OCI-M1 (cell line): ENCODE data around the gene DBN1.

Source experiments
- DNase-seq: peaks from one replicate; lab custom pipeline; 2025; lab: John Stamatoyannopoulos, UW

DBN1 gene

GRCh38 chr5:177472460-177473442, 683 bp downstream of the DBN1 start:
- peak; percentile 47 for DNase-seq

GRCh38 chr5:177471610-177472356, 1.7 kb downstream of the DBN1 start:
- no peak for DNase-seq

DNA sequence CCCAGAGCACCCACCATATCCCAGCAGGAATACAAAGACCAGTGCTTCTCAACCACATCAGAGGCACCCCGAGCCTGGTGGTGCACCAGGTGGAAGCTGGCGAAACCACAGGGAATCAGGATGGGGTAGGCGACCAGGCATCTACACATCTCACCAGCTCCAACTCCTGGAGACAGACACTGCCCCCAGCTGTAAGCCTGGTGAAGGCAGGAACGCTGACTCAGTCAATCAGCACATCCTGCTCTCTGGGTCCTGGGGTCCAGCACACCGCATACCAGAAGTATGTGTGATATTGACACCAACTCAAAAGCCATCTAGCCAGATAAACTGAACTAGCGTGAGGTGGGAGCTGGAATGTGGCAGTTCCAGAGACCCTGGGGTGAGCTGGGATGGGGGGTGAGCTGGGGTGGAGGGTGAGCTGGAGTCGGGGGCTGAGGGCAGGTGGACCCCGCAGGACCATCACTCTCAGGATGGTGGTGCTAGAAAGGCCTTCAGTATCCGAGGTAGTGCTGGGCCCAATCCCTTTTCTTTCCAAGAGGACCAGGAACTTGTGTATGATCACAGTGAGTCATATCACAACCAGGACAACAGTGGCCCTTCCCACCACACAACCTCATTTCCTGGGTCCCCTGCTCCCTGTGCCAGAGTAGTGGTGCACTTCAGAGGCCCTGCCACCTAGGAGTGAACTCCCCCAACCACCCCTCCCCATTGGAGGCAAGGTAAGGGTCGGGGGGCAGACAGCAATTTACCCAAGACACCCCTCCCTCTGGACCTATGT, 2.5 kb downstream of the DBN1 start:
- DNase-seq, result no peak

DNA sequence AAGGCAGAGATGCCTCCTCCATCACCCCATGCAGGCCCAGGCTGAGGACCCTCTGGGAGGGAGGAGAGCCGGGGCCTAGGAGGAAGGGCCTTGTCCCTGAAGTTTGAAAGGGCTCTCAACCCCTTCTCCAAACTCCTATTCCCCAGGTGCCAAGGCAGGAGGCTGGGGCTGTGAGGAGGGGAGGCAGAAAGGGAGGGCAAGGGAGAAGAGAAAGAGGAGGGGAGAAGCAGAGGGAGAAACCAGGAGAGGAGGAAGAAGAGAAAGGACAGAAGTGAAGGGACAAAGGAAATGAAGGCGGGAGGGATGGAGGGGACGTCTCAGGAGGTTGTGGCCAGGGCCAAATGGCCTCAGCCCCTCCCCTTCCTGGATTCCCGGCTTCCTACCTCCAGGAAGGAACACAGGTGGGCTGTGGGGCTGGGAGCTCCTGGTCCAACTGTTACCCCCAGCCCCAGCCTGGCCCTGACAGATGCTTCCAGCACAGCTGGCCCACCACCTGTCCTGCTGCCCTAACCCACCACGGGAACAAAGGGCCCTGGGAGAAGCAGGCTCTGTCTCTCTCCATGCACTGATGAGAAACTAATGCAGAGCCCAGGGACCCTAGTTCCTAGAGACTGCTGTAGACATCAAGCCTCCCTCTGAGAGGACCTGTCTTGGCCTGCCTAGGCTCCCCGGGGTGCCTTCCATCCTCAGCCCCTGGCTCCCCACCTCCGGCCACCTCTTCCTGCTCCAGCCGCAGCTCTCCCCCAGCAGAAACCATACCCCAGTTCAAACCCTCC, 3.5 kb downstream of the DBN1 start:
- DNase-seq, result no peak

DNA sequence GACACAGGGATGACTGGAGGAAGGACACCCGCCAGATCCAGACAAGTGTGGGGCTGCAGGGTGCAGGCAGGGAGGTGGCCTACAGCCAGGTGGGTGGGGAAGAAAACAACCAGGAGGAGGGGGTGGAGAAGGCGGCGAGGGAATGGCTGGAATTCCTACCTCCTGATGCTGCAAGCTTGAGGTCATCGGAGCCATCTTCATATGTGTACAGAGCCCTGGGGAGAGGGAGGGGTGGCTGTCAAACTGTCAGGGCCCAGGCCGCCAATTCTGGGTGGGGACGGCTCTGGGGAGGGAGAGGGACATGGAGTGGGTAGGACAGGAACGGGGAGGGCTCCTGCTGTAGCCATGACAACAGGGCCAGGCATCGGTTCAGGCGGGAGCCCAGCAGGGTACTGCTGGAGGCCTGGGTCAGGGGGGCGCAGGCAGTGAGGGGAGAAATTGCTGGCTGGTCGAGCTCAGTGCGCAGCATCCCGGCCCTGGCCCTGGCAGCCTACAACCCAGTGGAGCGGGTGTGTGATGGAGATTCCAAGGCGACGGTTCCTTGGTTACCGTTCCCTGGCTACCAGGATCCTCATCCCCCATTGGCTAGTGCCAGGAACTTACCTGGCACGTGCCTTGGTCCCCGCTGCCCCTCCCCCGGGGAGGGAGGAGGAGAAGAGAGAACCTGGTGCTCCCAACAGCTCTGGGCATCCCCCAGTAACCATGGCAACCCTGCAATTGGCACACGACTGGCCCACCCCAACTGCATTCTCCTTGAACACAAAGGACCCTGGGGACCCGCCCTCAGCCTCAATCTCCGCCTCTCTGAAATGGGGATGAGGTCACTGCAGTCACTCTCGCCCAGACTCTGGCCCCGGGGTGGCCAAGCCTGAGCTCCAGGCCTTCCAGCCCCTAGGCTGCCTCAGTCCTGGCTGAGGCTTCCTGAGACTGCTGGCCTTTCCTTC, 4.5 kb downstream of the DBN1 start:
- DNase-seq, result no peak

- no peak for DNase-seq
These were observed 5.1 kb downstream of the DBN1 start for GRCh38 chr5:177468329-177468684.

DNA sequence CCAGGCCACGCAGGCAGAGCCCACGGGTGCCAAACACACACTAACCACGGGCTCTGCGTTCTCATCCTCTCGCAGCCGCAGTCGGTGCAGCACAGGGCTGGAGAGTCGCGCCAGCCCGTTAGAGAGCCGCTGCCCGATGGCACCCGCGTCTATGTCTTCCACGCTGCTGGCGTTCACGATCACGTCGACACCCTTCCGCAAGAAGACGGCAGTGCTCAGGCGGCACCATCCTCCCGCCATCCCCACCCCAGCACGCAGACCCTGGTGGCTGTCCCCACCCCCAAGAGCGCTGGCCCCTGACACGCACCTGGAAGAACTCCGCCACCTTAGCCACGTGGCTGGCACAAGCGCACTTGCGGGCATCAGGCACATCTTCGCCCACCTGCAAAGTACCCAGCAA, 6.0 kb downstream of the DBN1 start:
- DNase-seq, result no peak

- no peak for DNase-seq
These were observed 6.6 kb downstream of the DBN1 start for GRCh38 chr5:177466861-177467260.

DNA sequence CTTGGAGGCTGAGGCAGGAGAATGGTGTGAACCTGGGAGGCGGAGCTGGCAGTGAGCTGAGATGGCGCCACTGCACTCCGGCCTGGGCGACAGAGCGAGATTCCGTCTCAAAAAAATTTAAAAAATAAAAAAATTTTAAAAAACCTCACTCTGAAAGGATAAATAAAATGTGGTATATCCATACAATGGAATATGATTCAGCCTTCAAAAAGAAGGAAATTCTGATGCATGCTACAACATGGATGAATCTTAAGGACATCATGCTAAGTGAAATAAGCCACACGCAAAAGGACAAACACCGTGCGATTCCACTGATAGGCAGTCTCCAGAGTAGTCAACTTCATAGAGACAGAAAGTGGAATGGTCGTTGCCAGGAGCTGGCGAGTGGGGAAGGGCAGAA, 8.4 kb downstream of the DBN1 start:
- DNase-seq, result no peak

DNA sequence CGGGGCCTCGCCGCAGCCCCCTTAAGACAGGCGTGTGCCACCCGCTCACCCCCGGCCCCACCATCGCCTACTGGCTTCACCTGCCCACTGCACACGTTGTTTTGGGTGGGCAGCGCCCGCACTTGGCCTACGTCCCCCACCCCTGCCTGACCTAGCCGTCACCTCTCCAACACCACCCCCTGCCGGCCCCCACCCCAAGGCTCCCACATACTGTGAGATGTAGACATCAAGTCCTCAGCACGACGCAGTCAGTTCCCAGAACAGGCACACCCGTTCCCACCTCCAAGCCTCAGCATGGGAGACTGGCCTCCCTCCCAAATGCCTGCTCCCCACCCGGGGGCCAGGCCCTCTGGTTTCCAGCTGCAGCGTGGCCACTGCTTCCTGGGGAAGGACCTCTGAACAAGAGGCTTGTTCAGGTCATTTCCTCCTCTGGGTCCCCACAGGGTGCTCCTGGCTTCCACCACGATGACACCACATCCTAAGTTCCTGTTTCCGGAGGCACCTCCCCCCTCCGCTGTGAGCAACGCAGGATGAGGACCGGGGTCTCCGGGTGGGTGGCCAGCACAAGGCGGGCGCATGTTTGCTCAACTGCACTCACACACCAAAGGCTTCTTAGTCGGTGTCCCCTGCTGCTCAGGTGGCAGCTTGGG, 11.3 kb downstream of the DBN1 start:
- DNase-seq, result peak; percentile 52

DNA sequence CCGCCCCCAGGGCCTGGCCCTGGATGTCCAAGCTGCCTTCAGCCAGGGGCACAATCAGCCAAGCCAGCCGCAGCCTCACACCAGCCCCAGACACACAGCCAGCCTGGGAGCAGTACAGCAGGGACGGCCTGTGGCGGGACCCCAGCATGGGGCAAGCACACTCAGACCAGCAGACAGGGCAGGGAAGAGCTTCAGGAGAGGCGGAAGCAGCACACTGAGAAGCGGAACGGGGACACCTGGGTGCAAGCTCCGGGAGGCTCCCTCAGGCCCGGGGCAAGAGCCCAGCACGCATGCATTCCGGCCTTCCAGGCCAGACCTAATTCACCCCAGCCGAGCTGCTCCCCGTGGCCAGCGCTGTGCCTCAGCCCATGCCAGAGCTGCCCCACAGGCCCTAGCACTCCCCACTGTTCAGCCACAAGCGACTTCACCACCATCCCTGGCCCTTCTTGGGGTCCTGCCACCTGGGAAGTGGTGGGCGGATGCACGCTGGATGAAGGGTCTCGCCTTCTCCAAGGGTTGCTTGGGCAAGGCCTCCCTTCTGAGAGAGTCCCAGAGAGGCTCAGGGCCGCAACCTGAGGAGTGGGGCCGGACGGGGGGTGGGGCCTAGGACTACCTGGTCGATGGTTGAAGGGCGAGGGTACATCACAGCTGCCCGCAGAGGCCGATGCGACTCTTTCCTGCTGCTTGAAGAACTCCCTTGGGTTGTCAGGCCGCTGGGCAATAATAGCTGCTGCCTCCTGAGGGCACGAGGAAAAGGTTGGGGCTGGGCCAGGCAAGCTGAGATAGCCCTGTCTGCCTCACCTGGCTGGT, 13.4 kb downstream of the DBN1 start:
- no peak for DNase-seq

- no peak for DNase-seq
These were observed 14.1 kb downstream of the DBN1 start for GRCh38 chr5:177459357-177459756.

GRCh38 chr5:177458912-177459350, 14.5 kb downstream of the DBN1 start:
- no peak for DNase-seq

GRCh38 chr5:177457852-177458681, 15.4 kb downstream of the DBN1 start:
- DNase-seq, result no peak

- DNase-seq, result peak; percentile 98
These were observed 16.2 kb downstream of the DBN1 start for GRCh38 chr5:177456976-177457851.

GRCh38 chr5:177456591-177456964, 16.9 kb downstream of the DBN1 start:
- no peak for DNase-seq
